SW480 (cell line): ENCODE measurements around the gene SAPCD2.
"Not testable (repeated sequence)": the region's sequence is repeated elsewhere in the genome, so short reads cannot be mapped to it uniquely, and the experiment has no call there.

Experiments used
- DNase-seq: peaks from one replicate; pipeline ENCODE4 v3.0.0-alpha.2; 2016; ENCODE audit warnings: low spot score

The SAPCD2 gene, protein sequence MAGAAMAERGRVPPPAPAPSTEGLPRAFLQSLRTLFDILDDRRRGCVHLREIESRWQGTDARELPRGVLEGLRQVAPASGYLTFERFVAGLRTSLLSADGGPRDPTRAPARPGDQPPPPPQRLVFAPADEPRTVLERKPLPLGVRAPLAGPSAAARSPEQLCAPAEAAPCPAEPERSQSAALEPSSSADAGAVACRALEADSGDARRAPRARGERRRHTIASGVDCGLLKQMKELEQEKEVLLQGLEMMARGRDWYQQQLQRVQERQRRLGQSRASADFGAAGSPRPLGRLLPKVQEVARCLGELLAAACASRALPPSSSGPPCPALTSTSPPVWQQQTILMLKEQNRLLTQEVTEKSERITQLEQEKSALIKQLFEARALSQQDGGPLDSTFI

DNA sequence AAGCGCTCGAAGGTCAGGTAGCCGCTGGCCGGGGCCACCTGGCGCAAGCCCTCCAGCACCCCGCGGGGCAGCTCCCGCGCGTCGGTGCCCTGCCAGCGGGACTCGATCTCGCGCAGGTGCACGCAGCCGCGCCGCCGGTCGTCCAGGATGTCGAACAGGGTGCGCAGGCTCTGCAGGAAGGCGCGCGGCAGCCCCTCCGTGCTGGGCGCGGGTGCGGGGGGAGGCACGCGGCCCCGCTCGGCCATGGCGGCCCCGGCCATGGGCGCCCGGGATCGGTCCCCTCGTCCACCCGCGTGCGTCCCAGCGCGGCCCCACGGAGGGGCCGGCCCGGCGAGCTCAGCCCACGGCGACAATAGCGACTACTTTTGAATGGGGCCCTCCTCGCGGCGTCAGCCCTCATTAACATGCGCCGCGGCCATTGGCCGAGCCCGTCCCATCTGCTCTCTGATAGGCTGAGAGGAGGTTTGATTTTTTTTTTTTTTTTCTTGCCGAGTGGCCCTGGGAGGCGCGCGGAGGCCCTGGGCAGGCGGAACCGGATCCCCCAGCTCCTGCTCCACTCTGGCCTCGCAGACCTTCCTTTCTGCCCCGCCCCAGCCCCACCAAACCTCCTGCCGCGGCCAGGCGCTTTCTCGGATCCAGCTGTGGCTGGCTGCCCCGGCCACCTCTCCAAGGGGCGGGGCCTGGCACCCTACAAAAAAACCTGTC, at the start of gene SAPCD2:
TSS of gene SAPCD2 (minus strand) at position 357 of the 705 bp plus-strand sequence. CDS start at position 260, 97 bp downstream.
- DNase-seq, result peak; percentile 94

- not testable (repeated sequence) for DNase-seq
Measured at GRCh38 chr9:137118092-137118603, 47.8 kb upstream of the SAPCD2 start.

DNA sequence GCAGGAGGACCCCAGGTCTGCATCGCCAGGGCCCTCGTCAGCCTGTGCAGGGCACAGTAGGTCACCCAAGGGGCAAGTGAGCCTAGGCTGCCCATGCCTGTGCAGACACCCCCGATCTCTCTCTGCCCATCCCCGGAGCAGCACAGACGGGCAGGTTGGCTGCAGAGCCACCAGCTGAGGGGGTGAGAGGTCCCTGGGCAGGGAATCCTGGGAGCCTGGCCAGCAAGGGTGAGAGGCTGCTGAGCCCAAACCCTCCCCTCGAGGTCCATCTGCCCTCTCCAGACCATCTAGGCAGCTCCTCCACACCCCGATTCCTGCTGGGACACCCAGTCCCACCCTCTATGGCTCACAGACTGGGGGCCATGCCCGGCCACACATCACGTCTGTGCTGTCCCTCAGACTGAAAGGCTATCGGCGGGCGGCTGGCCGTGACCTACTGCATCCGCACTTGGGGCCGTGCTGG, 46.9 kb upstream of the SAPCD2 start:
- DNase-seq, result no peak

GRCh38 chr9:137116728-137117127, 46.4 kb upstream of the SAPCD2 start:
- no peak for DNase-seq

DNA sequence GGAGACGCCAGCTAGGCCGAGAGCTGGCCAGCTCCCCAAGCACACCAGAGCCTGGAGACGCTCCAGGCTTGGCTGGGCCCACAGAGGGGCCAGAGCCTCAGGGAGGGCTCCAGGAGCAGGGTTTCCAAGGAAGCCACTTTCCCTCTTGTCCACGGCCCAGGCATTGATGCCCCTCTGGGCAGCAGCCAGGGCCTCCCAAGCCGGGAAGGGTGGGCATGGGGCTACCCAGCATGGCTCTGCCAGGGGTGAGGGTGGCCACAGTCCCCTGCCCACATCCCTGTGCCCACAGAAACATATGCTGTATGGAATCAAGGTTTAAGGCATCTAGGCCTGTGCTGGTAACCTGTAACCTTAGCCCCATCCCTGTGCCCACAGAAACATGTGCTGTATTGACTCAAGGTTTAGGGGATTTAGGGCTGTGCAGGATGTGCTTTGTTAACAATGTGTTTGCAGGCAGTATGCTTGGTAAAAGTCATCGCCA, 45.7 kb upstream of the SAPCD2 start:
- no peak for DNase-seq

- DNase-seq, result no peak
Measured at GRCh38 chr9:137115394-137116026, 45.2 kb upstream of the SAPCD2 start.

GRCh38 chr9:137114613-137115393, 44.4 kb upstream of the SAPCD2 start, which contains the start of gene DPP7:
TSS of gene DPP7 (minus strand) at chr9:137114733. CDS start at chr9:137114713, 20 bp downstream.
- DNase-seq, result peak; percentile 52

GRCh38 chr9:137114220-137114612, 43.9 kb upstream of the SAPCD2 start:
- DNase-seq, result no peak

GRCh38 chr9:137113385-137114159, 43.2 kb upstream of the SAPCD2 start:
- DNase-seq, result no peak

DNA sequence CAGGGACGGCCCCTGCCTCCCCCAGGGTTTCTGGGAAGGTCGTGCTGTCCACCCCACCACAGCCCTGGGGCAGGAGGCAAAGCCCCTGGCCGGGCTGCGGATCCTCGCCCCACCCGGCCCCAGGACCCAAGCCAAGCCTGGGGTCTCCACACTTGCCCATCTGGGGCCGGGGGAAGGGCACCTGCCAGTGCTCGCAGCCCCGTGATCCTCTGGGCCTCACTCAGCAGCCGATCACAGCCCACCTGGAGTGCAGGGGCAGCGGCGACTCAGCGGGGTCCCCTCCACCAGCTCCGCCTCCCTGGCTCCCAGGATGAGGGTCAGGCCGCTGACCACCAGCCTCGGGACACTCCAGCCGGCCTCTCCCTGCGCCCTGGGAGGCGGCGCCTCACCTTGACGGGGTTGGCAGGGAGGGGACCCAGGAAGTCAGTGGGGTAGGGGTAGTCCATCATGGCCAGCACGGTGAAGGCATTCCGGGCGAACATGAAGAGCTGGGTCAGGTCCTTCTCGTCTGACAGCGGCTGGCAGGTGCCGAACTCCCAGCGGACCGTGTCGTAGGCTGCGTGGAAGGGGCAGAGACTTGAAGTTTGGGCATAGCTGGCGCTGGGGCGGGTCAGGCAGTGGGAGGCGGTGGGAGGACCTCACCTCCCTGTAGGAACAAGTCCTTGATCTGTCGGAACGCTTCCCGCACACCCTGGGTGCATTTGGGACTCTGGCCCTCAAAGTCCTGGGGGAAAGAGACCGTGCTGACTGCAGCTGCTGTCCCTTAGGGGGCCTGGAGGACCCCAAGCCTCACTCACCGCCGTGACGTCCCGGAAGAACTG, 42.4 kb upstream of the SAPCD2 start:
- DNase-seq, result no peak

DNA sequence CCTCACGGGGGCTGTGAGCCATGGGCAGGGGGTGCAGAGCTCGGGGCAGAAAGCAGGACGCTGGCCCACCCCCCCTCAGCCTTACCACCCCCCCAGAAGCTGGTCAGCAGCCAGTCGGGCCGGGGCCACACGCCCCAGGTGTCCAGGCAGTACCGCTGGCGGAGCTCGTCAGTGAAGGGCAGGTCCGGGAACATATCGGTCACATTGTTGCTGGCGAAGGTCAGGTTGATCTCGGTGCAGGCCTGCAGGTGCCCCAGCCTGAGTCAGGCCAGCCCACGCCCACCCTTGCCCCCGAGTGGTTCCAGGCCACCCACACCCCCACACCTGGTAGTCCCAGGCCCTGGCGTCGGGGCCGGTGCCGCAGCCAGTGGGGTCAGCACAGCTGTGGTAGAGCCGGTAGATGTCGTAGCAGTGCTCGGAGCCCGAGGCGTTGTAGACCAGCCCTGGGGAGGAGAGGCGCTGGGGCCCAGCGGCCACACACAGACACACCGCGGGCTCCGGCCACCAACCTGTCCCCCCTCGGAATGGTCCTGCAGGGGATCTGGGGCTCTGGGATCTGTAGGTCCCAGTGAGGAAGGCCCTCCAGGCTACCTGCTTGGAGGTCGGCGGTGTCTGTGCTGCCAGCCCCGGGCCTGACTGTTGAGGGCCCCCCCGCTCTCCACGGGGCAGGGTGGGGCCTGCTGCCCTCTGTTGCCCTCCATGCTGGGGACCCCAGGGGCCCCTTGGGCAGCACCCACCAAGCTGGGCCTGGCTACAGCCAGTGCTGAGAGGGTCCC, 41.6 kb upstream of the SAPCD2 start:
- DNase-seq, result no peak

- DNase-seq, result no peak
Measured at GRCh38 chr9:137110911-137111787, 40.8 kb upstream of the SAPCD2 start.

- no peak for DNase-seq
Measured at GRCh38 chr9:137110147-137110910, 40.0 kb upstream of the SAPCD2 start.

DNA sequence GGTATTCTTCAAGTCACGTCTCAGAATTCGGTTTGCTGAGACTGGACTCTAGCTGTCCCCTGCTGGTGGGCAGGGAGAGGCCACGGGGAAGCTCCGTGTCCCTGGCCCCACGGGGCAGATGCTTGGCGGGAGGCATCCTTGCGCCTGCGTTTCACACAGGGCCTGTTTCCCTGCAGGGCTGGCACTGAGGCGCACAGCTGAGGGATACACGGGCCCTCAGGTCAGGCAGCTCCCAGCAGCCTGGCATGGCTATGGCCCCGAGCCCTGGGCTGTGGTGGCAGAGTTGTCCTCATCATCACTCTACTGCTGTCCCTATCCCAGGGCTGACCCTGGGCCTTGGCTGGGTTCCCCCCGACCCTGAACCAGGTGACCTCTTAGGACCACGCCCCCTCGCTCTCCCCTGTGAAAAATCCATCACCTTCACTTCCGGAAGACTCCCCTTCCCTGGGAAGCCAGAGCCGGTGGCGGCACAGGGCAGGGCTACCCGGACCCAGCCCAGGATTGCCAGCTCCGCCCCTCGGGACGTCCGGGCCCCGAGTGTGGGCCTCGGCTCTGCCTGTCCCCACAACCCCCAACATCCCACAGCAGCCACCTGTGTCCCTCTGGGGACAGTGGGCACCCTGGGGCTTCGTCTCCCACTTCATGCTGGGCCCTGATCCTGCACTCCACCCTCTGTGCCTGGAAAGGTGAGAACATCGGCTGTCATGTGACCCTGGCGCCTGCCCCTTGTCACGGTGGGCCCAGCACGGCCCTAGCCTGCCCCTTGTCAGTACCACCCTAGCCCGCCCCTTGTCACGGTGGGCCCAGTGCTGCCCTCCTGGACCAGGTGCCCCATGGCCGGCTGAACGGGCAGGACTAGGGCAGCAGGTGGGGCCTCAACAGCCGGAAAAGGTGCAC, 39.1 kb upstream of the SAPCD2 start:
- DNase-seq, result no peak

DNA sequence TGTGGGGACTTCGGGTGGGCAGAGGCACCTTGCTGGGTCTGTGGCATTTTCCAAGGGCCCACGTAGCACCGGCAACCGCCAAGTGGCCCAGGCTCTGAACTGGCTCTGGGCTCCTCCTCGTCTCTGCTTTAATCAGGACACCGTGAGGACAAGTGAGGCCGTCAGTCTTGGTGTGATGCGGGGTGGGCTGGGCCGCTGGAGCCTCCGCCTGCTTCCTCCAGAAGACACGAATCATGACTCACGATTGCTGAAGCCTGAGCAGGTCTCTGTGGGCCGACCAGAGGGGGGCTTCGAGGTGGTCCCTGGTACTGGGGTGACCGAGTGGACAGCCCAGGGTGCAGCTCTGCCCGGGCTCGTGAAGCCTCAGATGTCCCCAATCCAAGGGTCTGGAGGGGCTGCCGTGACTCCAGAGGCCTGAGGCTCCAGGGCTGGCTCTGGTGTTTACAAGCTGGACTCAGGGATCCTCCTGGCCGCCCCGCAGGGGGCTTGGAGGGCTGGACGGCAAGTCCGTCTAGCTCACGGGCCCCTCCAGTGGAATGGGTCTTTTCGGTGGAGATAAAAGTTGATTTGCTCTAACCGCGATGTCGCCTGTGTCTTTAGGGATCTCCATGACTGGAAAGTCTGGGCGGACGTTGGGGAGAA, 38.4 kb upstream of the SAPCD2 start:
- DNase-seq, result no peak

- DNase-seq, result no peak
Measured at GRCh38 chr9:137107982-137108381, 37.6 kb upstream of the SAPCD2 start.
